Astrocyte of the spinal cord (primary cell): ENCODE results near the gene HELZ.

Experiments used
- DNase-seq: peaks from one replicate; pipeline ENCODE4 v3.0.0; 2011; ENCODE audit warnings: low read depth, low spot score
- H3K4me3 ChIP-seq: 2 replicates; pipeline ENCODE4 v1.5.1; 2011; ENCODE audit warnings: low read depth, mild to moderate bottlenecking, low read length, moderate library complexity
- CTCF ChIP-seq: IDR thresholded peaks from 2 replicates; pipeline ENCODE4 v1.5.1; 2012; ENCODE audit warnings: low read depth, mild to moderate bottlenecking, low read length, inconsistent platforms
- in situ Hi-C: cut with HindIII; loops from 2 replicates; pipeline ENCODE4 v1.10.0; 2017; ENCODE audit warnings: low sequenced_read_pairs

HELZ gene

GRCh38 chr17:67266496-67266895 is 21.5 kb upstream of the HELZ start:
- in situ Hi-C loops = no loop called here
- no peak overlapping the region for H3K4me3 ChIP-seq
- DNase-seq = no peak
- no peak for TF ChIP-seq CTCF

- no peak for DNase-seq
- in situ Hi-C loops = no loop called here
- no peak for TF ChIP-seq CTCF
- no peak overlapping the region for H3K4me3 ChIP-seq
Measured at GRCh38 chr17:67265436-67266019, 20.5 kb upstream of the HELZ start.

GRCh38 chr17:67262435-67263117 is 17.6 kb upstream of the HELZ start:
- no peak for TF ChIP-seq CTCF
- DNase-seq = no peak
- in situ Hi-C loops = no loop called here
- H3K4me3 ChIP-seq = no peak overlapping the region

GRCh38 chr17:67260170-67260987 is 15.4 kb upstream of the HELZ start:
- H3K4me3 ChIP-seq = no peak overlapping the region
- in situ Hi-C loops = no loop called here
- TF ChIP-seq CTCF = no peak
- peak; percentile 74 for DNase-seq

GRCh38 chr17:67258821-67259468 is 13.9 kb upstream of the HELZ start:
- no peak for DNase-seq

More at GRCh38 chr17:67258821-67259468, 13.9 kb upstream of the HELZ start:
- in situ Hi-C loops = no loop called here
- H3K4me3 ChIP-seq = no peak overlapping the region
- TF ChIP-seq CTCF = no peak
